HuH-7 (cell line): Measurements from ENCODE around the gene CCT5.

ENCODE experiments used
- DNase-seq: peaks from one replicate; pipeline ENCODE4 v3.0.0; 2011; ENCODE audit warnings: low spot score

Gene CCT5

DNA sequence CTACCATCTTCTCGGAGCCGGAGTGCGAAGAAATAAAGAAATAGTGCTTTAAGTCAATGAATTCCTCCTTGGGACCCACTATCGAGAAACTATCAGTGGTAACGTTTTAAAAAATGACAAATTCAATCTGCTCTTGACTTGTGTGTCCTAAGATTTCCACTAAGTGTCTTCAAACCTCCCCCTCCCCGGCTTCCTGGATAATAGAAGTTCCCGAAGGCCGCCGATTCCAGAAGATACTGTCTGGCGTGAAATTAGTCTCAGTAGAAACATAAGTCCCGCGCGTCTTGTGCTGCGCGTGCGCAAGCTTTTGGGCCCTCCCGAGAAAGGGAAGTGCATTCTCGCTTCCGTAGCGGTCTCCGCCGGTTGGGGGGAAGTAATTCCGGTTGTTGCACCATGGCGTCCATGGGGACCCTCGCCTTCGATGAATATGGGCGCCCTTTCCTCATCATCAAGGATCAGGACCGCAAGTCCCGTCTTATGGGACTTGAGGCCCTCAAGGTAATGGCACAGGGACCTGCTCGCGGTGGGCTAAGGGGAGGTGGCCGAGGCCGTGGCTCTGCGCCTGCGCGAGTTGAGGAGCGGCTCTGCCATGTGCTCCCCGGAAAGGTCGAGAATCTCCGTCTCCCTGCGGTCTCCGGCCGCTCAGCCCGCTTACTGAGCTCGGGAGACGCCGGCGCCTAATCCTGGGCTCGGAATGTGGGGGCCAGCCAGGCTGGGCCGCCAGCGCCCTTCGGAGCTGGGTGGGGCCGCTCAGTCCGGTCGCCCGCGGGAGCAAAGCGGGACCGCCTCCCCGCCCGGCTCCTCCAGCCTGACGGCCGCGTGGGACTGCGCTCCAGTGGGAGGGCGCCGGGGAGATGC, at the start of gene CCT5:
CCT5 (plus strand) TSS at position 333 of the 858 bp plus-strand sequence; CDS start at position 394, 61 bp downstream.
- DNase-seq = peak; percentile 84

GRCh38 chr5:10201223-10201868, 48.7 kb upstream of the CCT5 start:
- DNase-seq = peak; percentile 19

DNA sequence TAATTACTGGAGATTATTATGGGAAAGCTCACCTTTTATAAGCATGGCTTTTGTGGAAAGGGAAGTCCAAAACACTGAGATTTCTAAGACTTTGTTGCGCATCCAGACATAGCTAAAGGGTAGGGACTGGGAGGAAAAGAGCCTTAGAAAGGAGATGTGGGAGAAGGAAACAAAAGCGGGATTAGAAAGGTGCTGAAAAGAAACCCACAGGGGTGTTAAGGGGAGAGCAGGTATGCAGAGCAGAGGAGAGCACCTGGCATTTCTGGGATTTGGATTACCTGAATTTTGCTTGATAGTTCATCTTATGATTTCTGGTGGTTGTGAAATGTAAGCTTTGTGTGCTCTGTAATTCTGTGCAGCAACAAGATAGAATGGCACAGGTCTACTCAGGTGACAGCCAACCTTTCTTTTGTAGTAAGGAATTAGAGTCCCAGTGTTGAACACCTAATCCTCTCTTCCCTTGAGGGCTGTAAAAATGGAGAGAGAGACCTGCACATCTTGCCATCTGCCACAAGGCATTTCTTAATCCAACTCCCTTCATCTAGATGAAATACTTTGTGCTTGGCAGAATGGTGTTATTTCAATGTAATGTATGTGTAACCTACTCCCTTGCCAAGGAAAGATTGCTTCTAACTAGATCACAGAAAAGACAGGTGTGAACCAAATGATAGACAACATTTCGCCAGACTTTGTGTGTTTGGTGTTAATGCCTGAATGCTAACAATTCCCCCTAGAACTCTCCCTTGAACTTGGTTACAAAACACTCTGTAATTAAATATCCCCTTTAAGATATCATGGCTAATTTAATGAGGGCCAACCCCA, 47.8 kb upstream of the CCT5 start:
- no peak for DNase-seq

DNA sequence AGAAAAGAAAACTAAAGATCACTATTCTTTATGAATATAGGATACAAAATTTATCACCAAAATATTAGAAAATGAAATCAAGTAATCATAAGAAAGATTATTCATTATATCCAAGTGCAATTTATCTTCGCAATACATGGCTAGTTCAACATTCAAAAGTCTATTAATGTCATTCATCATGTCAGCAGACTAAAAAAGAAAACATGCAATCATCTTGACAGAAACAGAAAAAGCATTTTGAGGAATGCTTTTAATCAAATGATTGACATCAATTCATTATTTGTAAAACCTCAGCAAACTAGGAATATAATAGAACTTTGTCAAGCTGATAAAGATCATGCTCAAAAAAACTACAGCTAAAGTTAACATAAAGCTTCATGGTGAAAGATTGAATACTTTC, 41.1 kb upstream of the CCT5 start:
- DNase-seq = no peak

DNA sequence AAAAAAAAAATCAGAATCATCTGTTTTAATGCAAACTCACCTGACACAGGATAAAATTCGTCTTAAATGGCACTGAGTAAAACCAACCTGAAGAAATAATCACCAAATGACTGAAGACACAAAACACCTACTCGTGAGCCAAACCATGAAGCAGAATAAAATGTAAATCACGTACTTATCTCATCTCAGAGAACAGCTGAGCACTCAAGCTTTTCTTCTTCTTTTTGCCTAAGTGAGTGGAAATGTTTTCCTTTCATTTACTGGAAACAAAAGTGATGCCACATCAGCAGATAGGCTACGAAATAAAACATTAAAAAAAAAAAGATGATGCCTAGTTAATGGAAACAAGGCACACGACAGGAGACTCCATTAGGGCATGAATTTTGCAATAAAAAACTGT, 36.8 kb upstream of the CCT5 start:
- no peak for DNase-seq

GRCh38 chr5:10214041-10214440, 36.0 kb upstream of the CCT5 start:
- no peak for DNase-seq

DNA sequence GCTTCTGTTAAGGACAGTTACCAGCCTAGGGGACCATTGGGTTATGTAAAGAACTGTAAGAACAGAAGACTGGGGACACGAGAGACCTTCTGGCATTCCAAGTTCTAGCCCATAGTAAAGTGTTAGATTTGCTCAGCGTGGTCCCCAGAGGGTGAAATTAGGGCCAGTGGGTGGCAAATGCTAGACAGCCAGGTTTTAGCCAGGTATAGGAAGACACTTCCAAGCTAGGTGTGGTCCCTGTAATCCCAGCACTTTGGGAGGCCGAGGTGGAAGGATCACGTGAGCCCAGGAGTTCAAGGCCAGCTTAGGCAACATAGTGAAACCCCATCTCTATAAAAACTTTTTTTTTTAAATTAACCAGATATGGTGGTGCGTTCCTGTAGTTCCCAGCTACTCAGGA, 34.7 kb upstream of the CCT5 start:
- DNase-seq = no peak

DNA sequence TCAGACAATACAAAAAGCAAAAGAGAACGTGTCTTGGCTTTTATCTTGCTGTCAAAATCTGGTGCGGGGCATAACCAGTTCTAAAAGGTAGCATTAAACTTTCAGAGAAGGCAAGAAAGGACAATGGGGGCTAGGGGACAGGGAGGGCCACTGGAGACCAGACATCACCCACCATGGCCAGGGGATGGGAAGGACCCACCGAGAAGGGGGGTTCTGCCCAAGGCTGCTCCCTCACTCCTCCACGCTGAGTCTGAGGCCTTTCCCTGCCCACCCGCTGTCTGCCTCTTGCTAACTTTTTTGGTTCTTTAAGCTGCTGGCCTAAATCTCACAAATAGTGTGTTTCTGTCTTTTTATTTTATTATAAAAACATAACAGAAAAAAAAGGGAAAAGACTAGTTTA, 34.0 kb upstream of the CCT5 start:
- no peak for DNase-seq

- no peak for DNase-seq
Measured at GRCh38 chr5:10218658-10219057, 31.4 kb upstream of the CCT5 start.

DNA sequence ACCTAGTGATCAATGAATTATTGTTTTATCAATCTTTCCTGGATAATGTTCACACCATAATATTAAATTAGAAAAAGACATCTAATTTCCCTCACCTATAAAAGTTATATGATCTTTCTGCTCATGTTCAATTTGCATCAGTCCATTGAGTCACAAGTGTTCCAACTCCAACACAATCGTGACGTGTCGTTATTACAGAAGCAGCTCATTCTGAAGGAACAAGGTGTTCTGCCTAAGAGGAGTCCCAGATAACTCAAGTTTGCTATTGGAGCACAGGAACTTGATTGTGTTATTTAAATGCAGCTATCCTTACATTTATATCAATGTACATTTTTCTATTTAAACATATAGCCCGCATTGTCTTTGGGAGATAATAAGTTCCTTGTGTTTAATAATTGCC, 31.0 kb upstream of the CCT5 start:
- no peak for DNase-seq

DNA sequence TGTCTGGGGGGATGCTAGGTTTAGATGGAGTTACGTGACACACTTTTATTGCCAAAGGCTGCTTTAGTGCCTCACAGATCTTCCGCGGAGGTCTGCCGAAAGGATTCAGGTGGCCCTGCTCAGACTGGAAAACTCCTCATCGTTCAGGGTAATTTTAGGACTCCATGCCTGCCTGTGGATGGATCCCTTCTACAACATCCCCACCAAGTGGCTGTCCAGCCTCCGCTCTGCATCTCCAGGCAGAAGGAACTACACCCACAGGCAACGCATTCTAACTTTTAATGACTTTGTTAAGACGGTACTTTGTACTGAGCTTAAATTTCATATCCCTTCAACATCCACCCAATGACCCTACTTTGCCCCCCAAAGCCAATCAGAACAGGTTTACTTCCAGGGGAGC, 29.8 kb upstream of the CCT5 start:
- no peak for DNase-seq

GRCh38 chr5:10222326-10222725, 27.8 kb upstream of the CCT5 start:
- DNase-seq = no peak

GRCh38 chr5:10227379-10227778, 22.7 kb upstream of the CCT5 start:
- no peak for DNase-seq

DNA sequence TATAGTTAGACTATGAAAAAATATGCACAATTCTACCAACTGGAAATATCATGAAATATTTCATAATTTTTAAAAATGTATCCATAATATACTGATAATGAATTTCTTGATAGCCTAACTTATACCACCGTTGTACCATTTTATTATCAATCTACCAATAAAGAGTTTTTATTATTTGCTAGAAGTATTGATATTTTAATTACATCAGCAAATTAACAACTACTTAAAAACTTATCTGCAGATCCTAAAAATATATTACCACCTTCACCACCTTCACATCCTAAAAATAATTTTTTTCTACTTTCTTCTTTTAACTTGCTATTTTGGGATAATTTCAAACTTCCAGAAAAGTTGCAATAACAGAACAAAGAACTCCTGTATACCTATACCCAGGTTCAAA, 21.8 kb upstream of the CCT5 start:
- DNase-seq = no peak

DNA sequence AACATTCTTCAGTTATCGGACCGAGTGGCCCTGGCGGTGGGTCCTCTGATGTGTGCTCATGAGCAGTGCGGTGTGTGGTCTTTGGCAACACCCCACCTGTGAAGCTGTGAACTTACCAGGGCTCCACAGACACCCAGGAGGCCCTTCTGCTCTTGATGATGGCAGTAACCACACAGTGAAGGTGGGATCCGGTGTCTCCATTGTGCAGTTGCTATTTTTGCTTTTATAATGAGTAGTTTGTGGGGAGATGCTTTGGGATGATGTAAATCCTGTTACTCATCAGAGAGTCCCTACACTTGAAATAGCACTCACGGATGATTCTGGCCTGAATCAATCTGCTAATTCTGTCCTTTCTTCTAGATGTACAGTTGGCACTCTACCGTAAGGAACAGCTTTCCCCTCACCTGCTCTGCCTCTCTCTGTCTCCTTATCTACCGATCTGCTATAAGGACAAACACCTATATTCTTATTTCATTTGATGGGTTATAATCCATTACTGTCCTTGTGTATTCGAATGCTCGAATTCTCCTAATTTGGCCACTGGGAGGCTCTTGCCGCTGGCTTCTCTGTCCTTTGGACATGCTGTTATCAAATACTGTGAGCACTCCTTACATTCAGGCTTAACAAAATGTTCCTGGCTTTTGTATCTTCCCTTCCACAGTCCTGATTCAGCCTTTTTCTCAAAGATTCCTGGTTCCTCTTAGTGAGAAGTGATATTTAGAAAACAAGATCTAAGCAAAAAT, 20.6 kb upstream of the CCT5 start:
- no peak for DNase-seq

DNA sequence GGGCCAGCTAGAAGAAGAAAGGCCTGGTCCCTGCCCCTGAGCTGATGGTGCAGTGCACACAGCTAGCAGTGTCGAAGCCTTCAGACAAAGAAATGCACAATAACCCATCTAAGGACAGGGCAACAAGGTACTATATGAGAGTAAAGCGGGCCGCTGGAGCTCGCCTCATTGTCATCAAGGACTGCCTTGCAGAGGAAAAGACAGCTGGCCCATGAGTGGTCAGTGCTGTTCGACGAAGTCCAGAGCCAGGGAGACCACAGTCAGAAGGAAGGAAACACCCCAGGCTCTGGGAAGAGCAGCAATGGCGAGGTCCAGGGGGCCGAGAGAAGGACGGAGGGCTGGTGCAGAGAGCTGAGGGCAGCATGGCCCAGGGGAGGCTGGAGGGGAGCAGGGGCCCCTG, 17.7 kb upstream of the CCT5 start:
- DNase-seq = no peak

DNA sequence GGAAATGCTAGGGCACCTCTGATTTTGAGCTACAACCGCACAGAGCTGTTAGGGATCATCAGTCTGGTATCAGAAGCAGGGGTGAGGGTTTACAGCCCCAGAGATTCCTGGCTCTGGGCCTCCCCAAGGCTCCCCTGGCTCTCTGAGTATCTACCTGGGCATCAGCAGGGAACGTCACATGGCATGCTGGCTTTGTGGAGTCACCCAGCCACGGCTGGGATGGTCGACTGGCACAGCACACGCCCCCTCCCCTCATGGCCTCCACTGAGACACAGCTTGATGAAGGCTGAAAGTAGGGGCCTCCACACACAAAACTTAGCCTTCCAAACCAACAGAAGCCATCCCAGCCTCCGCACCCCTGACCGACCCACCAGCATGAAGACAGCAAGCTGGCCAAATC, 17.1 kb upstream of the CCT5 start:
- no peak for DNase-seq

DNA sequence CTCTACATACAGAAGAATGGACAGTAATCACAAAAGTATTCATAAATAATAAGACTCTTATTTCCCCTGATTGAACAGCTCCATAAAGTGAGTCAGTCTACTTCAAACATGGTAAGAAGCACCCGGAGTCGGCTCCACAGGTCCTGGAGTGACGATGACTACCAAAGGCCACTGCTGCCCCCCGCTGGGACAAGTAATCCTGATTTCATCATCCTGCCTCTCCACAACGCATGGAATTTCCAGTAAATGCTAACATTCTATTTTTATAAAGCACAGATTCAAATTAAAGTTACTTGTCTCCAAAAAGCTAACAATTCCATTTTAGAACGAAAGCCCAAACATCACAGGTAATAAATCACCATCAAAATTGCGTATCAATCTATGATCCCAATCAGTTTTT, 16.6 kb upstream of the CCT5 start:
- peak; percentile 42 for DNase-seq

DNA sequence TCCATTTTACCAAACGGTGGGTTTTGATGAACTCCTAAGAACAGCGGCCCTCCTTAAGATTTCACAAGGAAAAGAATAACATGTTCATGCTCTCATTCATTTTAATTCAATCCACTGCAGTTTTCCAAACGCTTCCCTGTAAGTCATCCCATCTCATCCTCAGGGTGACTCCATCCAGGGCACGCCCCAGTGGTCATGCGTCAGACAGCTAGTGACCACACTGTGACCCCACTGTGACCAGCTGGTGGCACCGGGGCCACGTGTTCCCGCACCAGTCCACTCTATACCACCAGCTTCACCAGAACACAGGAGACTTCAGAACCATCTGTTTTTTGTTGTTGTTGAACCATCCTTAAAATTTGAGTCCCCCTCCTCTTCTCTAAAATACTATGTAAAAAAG, 14.7 kb upstream of the CCT5 start:
- DNase-seq = no peak

DNA sequence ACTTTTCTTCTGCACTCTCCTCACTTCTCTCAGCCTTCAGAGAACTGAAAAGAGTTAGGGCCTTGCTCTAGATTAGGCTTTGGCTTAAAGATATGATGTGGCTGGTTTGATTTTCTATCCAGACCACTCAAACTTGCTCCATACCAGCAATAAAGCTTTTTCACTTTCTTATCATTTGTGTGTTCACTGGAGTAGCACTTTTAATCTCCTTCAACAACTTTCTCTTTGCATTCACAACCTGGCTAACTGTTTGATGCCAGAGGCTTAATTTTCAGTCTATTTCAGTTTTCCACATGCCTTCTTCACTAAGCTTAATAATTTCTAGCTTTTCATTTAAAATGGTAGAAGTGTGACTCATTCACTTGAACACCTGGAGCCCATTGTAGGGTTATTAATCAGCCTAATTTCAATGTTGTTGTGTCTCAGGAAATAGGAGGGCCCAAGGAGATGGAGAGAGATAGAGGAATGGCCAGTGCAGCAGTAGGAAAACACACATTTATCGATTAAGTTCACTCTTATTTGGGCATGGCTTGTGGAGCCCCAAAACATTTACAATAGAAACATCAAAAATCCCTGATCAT, 6.3 kb upstream of the CCT5 start:
- DNase-seq = no peak

GRCh38 chr5:10244342-10244944, 5.6 kb upstream of the CCT5 start:
- peak; percentile 15 for DNase-seq
